DND-41 (cell line): ENCODE results near the gene FSIP1.

Experiments
- ATAC-seq: fragments of 200-7000 bp; cut with Tn5 transposase; 3 replicates; pipeline ENCODE4 v1.9.1; 2021; ENCODE audit warnings: low read depth; ENCODE audit not compliant: insufficient read depth
- DNase-seq: peaks from one replicate; pipeline ENCODE4 v3.0.0-alpha.2; 2020
- H2AFZ ChIP-seq: 2 replicates; pipeline ENCODE4 v1.6.0; 2012; ENCODE audit warnings: low read depth, low read length
- H3K27ac ChIP-seq: 2 replicates; pipeline ENCODE4 v1.5.1; 2012; ENCODE audit warnings: low read length, inconsistent platforms
- H3K27me3 ChIP-seq: fragments of 200-600 bp; sonication (generic); 2 replicates; pipeline ENCODE4 v1.6.0; 2012; ENCODE audit warnings: low read length, mild to moderate bottlenecking, inconsistent platforms; ENCODE audit not compliant: insufficient read depth, poor library complexity
- H3K36me3 ChIP-seq: 2 replicates; pipeline ENCODE4 v1.5.1; 2012; ENCODE audit warnings: low read length, inconsistent platforms; ENCODE audit not compliant: insufficient read depth
- H3K4me1 ChIP-seq: 2 replicates; pipeline ENCODE4 v1.5.1; 2012; ENCODE audit warnings: mild to moderate bottlenecking, low read length; ENCODE audit not compliant: insufficient read depth
- H3K4me2 ChIP-seq: 2 replicates; pipeline ENCODE4 v1.6.0; 2012; ENCODE audit warnings: mild to moderate bottlenecking, moderate library complexity, low read length, inconsistent platforms; ENCODE audit not compliant: insufficient read depth
- H3K4me3 ChIP-seq, 2 experiments: fragments of 200-600 bp in 1 of 2; shearing (Covaris generic) in 1 of 2; 2 replicates each; pipeline ENCODE4 v1.5.1; 2012 to 2016; ENCODE audit warnings: inconsistent platforms in 2 of 2, low read length in 2 of 2, mild to moderate bottlenecking in 2 of 2, low read depth in 1 of 2, moderate library complexity in 1 of 2
- H3K79me2 ChIP-seq: 2 replicates; pipeline ENCODE4 v1.6.0; 2012; ENCODE audit warnings: low read length, inconsistent platforms; ENCODE audit not compliant: insufficient read depth
- H3K9ac ChIP-seq: 2 replicates; pipeline ENCODE4 v1.6.0; 2012; ENCODE audit warnings: low read depth, mild to moderate bottlenecking, inconsistent platforms, low read length, moderate library complexity
- H3K9me3 ChIP-seq: 2 replicates; pipeline ENCODE4 v1.5.1; 2012; ENCODE audit warnings: low read length, moderate library complexity, mild to moderate bottlenecking, inconsistent platforms; ENCODE audit not compliant: insufficient read depth, severe bottlenecking
- H4K20me1 ChIP-seq: 2 replicates; pipeline ENCODE4 v1.6.0; 2012; ENCODE audit warnings: low read length; ENCODE audit not compliant: insufficient read depth
- EZH2 ChIP-seq: IDR thresholded peaks from 3 replicates; pipeline ENCODE4 v1.6.1; 2012; ENCODE audit warnings: borderline replicate concordance, low read depth, mild to moderate bottlenecking, moderate library complexity, low read length, inconsistent platforms; ENCODE audit not compliant: severe bottlenecking
- TF ChIP-seq, protein P1 (sequence below): IDR thresholded peaks from 2 replicates; pipeline ENCODE4 v1.5.1; 2012; ENCODE audit warnings: borderline replicate concordance, low read length, moderate library complexity, mild to moderate bottlenecking; ENCODE audit not compliant: poor library complexity, severe bottlenecking; ENCODE audit errors: extremely low read depth

FSIP1 gene

DNA sequence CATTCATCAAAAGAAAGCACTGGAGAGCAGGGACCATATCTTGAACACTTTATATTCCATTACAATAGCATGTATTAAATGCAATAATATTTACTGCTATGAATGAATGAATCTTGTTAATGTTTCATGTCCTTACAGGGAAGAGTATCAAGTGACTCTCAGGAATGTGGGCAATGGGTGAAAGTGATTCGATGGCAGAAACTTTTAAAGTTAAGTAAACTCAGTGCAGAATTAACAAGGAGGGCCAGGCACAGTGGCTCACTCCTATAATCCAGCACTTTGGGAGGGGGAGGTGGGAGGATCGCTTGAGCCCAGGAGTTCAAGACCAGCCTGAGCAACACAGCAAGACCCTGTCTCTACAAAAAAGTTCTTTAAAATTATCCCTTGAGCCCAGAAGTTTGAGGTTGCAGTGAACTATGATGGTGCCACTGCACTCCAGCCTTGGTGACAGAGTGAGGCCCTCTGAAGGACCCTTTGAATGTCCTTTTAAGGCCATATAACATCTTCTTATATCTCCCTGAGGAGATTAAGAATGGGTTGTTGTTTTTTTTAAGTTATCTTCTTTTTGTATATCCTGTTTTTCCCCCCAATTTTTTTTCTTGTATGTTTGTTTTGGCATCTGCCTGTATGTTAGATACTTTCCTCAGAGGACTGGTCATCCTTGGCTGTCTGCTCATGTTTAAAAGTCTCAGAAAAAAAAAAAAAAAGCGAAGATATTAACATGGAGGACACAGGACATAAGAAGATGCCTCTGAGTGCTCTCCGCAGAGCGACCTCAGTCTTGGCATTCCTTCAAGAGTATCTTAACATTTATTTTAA lies 9.6 kb upstream of the FSIP1 start:
- Histone ChIP-seq H3K27ac (no peak overlapping the region), H3K4me3 (no peak overlapping the region), H2AFZ (no peak overlapping the region), H3K79me2 (no peaks in the 10 kb centered on the region), H4K20me1 (no peaks in the 10 kb centered on the region), H3K4me2 (no peak overlapping the region), H3K9me3 (no peaks in the 10 kb centered on the region), H3K9ac (no peak overlapping the region), H3K36me3 (no peaks in the 10 kb centered on the region), H3K4me1 (no peaks in the 10 kb centered on the region), H3K27me3 (peaks cover 8% of the 10 kb centered on the region)
- DNase-seq (no peak), ATAC-seq (no peak)
- TF ChIP-seq EZH2: no peak
- TF ChIP-seq, protein P1, sequence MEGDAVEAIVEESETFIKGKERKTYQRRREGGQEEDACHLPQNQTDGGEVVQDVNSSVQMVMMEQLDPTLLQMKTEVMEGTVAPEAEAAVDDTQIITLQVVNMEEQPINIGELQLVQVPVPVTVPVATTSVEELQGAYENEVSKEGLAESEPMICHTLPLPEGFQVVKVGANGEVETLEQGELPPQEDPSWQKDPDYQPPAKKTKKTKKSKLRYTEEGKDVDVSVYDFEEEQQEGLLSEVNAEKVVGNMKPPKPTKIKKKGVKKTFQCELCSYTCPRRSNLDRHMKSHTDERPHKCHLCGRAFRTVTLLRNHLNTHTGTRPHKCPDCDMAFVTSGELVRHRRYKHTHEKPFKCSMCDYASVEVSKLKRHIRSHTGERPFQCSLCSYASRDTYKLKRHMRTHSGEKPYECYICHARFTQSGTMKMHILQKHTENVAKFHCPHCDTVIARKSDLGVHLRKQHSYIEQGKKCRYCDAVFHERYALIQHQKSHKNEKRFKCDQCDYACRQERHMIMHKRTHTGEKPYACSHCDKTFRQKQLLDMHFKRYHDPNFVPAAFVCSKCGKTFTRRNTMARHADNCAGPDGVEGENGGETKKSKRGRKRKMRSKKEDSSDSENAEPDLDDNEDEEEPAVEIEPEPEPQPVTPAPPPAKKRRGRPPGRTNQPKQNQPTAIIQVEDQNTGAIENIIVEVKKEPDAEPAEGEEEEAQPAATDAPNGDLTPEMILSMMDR: no peak

DNA sequence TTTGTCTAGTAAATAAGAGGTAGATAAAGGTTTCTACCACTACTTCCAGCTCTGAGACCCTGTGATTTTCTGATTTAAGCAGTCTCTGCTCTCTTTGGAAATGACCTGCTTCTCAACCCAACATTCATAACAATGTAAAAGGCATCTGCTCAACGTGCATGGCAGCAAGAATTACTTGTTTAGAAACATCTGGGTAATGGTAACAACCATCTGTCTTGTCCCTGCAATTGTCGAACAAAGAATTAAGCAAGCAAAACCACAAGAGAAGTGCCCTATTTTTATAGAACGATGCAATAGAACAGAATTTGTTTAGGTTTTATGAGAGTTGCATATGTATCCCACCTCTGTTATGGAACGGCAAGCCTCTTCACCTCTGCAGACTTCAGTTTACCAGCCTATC lies 7.1 kb upstream of the FSIP1 start:
- TF ChIP-seq, protein P1: no peak
- no peak for TF ChIP-seq EZH2
- no peak for DNase-seq
- Histone ChIP-seq H3K27ac (no peak overlapping the region), H3K9ac (no peak overlapping the region), H3K4me3 (no peak overlapping the region), H4K20me1 (no peaks in the 10 kb centered on the region), H3K9me3 (no peaks in the 10 kb centered on the region), H3K27me3 (peaks cover 2% of the 10 kb centered on the region), H3K4me2 (no peak overlapping the region), H2AFZ (no peak overlapping the region), H3K79me2 (no peaks in the 10 kb centered on the region), H3K36me3 (no peaks in the 10 kb centered on the region), H3K4me1 (peaks cover 6% of the 10 kb centered on the region)
- no peak for ATAC-seq

DNA sequence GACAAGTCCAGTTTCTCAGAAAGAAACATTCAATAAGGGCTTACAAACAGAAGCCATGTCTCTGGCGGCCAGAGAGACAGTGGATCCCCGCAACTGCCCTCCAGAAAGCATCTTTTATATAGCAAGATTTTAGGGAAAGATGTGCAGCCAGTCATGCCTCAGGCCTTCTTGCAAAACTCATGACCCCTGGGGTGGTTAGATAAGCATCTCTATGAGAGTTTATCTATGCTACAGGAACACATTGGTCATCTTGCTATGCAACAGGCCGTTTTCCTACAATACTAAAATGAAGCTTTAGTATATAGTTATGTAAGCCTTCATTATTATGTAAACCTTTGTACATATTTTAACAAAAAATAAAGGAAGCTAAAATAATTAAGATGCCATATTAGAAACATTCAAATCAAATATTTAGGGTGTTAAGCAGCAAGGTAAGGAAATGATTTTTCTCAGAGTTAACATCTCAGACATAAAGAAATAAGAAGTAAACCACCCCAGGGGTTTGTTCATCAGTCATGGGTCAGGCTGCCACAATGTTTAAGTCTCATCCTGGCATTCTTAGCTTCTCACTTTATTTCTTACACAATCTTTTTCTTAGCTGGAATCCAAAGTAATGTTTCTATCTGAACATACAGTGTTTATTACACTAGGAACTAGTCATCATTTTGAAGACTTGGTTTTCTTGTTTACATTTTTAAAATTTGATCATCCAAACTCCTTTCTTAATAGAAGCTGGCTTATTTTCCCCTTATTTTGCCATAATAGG lies 6.3 kb upstream of the FSIP1 start:
- ATAC-seq (no peak), DNase-seq (no peak)
- Histone ChIP-seq H2AFZ (no peak overlapping the region), H3K4me3 (no peak overlapping the region), H3K27me3 (peaks cover 1% of the 10 kb centered on the region), H3K9ac (no peak overlapping the region), H3K4me1 (peaks cover 13% of the 10 kb centered on the region), H3K4me2 (no peak overlapping the region), H3K9me3 (no peaks in the 10 kb centered on the region), H3K27ac (no peak overlapping the region), H4K20me1 (no peaks in the 10 kb centered on the region), H3K79me2 (0 out of 2 replicates have a peak, but pooled peaks cover 2% of the 10 kb centered on the region), H3K36me3 (no peaks in the 10 kb centered on the region)
- TF ChIP-seq, protein P1: no peak
- no peak for TF ChIP-seq EZH2
